COR-L47 (cell line): ENCODE results near the gene EMILIN3.
A peak's percentile ranks its signal among the peaks of the same experiment; 100 is the strongest.

Experiments
- DNase-seq: peaks from one replicate; lab custom pipeline; 2025; lab: John Stamatoyannopoulos, UW

Gene EMILIN3, protein sequence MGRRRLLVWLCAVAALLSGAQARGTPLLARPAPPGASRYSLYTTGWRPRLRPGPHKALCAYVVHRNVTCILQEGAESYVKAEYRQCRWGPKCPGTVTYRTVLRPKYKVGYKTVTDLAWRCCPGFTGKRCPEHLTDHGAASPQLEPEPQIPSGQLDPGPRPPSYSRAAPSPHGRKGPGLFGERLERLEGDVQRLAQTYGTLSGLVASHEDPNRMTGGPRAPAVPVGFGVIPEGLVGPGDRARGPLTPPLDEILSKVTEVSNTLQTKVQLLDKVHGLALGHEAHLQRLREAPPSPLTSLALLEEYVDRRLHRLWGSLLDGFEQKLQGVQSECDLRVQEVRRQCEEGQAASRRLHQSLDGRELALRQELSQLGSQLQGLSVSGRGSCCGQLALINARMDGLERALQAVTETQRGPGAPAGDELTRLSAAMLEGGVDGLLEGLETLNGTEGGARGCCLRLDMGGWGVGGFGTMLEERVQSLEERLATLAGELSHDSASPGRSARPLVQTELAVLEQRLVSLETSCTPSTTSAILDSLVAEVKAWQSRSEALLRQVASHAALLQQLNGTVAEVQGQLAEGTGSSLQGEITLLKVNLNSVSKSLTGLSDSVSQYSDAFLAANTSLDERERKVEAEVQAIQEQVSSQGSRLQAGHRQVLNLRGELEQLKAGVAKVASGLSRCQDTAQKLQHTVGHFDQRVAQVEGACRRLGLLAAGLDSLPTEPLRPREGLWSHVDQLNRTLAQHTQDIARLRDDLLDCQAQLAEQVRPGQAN

GRCh38 chr20:41366546-41367392 is at the start of gene EMILIN3:
EMILIN3 (minus strand) TSS chr20:41366818; CDS start chr20:41366634, 184 bp downstream.
- DNase-seq: peak; percentile 13

DNA sequence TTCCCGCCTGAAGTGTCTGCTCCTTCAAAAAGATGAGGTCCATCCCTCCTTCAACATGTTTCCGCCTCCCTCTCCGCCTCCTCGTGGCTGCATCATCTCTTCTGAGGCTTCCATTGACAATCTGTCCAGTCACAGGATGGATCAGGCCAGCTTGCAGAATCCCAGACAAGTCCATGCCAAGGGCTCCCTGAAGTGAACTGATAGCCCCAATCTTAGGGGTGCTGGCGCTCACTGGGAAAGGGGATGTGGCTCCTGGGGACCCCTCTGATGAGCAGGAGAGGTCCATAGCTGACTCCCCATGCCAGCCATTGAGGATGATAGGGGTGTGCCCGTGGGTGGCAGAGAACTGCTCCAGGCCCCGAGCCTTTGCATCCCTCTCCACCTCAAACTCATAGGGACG is 48.6 kb upstream of the EMILIN3 start:
- no peak for DNase-seq

DNA sequence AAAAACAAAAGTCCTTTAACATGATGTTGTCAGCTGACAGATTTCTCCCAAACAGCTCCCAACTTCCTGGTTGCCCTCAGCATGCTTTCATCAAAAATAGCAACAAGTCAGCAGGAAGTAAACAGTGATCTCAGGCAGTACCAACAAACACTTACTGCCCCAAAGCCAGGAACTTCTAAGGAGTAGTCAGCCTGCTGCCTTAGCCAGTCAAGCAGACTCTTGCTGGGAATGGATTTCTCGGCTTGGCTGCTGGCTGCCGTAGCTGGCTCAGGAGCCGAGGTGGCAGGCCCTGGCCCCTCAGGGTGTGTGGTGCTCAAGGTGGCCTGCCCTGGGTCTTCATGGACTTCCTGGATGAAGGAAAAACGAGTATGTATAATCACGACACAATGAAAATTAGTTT is 46.6 kb upstream of the EMILIN3 start:
- DNase-seq: no peak

GRCh38 chr20:41412324-41413120 is 45.9 kb upstream of the EMILIN3 start:
- DNase-seq: no peak

GRCh38 chr20:41411391-41411847 is 44.8 kb upstream of the EMILIN3 start:
- no peak for DNase-seq

DNA sequence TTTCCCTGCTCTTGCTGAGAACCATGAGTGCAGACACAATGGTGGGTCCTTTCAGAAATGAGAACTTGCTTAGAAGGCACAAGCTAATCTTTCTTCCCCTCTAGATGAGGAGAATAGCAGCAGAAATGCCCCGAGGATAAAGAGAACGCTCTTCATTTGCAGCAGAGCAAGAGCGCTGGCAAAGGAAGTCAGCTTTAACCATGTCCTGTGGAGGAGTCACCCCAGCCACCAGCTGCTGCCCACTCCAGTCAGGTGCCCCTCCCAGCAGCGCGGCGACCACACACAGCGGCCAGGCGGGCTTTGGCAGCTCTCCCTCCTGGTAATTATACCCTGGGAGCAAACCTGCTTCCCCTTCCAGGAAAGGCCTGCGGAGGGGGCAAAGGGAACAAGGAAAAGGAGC is 42.4 kb upstream of the EMILIN3 start:
- peak; percentile 92 for DNase-seq

DNA sequence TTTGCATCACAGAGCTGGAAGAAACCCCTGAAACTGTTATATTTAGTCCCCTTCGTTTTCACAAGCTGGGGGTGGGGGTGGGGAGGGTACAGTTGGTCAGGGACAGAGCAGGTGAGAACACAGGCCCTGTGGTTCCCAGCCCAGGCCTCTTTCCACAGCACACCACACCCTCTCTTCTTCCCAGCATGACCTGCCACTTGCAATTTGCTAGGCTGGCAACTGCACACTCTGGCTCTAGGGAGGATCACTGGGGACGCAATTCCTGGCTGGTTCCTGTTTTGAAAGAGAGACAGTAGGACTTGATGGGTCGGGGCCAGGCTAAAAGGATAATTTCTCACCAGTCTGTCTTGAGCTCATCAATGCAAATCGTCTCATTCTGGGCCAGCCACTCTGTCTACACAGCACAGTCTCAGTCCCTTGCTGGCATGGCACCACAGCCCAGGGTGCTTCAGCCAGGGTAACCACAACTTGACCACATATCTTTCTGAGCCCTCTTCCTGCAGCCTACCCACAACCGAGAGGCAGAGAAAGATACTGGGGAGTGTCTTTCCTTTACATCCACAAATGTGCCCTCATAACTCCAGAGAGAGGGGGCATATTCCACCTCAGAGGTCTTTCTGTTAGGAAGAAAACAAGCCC is 41.7 kb upstream of the EMILIN3 start:
- DNase-seq: peak; percentile 5

DNA sequence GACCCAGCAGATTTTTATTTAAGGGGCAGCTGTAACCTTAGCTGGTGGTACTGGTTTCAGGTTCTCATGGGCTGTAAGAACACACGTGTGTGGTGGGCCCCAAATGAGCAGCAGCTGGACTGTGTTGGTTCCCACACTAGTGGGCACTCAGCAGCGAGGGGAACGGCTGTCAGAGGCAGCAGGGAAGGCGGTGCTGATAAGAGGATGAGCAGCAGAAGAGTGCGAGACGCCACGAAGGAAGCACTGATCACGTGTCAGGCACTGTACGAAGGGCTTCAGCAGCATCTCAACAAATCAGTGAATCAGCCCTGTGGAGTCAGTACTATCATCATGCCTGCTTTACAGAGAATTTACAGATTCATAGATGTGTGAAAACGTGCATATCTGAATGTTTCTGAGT is 41.0 kb upstream of the EMILIN3 start:
- DNase-seq: no peak

GRCh38 chr20:41406896-41407444 is 40.4 kb upstream of the EMILIN3 start:
- DNase-seq: no peak

- DNase-seq: no peak
These were observed 39.7 kb upstream of the EMILIN3 start for GRCh38 chr20:41406353-41406752.

DNA sequence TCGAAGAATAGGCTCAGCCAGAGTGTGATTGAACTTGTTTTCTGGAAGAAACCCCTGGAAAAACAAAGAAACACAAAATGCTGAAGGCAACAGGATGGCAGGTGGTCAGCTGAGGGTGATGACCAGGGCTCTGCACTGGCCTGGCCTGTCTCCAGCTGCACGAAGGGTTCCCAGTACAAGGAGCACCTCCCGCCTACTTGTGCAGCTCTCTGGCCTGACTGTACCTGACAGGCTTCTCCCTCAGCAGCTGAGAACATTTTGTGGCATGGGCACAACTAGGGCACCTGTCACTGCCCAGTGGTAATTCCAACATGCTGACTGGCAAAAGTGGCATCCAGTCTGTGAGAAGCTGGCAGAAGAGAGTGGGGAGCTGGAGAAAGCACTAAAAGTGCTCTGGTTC is 38.8 kb upstream of the EMILIN3 start:
- DNase-seq: no peak

GRCh38 chr20:41403604-41404003 is 37.0 kb upstream of the EMILIN3 start:
- DNase-seq: no peak

DNA sequence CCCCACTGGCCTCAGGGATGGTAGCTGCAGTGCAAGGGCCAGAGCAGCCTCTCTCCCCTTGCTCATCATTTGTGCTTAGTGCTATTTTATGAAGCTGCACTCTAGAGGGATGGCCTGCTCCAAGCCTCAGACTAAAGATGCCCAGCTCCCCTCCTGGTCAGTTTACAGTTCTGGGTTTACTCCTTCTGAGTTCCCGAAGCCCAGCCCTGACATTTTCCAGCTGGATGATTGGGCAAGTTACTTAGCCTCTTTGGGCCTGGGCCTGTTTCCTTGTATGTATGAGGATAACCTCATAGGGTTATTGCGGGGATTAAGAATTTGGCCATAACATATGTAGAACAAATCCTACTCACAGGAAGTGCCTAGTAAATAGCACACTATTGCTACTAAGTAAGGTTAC is 31.8 kb upstream of the EMILIN3 start:
- DNase-seq: no peak

GRCh38 chr20:41395667-41396664 is 29.3 kb upstream of the EMILIN3 start:
- DNase-seq: no peak

- no peak for DNase-seq
These were observed 28.5 kb upstream of the EMILIN3 start for GRCh38 chr20:41394931-41395666.

GRCh38 chr20:41394081-41394480 is 27.5 kb upstream of the EMILIN3 start:
- DNase-seq: no peak

- DNase-seq: no peak
These were observed 27.1 kb upstream of the EMILIN3 start for GRCh38 chr20:41393705-41394066.

DNA sequence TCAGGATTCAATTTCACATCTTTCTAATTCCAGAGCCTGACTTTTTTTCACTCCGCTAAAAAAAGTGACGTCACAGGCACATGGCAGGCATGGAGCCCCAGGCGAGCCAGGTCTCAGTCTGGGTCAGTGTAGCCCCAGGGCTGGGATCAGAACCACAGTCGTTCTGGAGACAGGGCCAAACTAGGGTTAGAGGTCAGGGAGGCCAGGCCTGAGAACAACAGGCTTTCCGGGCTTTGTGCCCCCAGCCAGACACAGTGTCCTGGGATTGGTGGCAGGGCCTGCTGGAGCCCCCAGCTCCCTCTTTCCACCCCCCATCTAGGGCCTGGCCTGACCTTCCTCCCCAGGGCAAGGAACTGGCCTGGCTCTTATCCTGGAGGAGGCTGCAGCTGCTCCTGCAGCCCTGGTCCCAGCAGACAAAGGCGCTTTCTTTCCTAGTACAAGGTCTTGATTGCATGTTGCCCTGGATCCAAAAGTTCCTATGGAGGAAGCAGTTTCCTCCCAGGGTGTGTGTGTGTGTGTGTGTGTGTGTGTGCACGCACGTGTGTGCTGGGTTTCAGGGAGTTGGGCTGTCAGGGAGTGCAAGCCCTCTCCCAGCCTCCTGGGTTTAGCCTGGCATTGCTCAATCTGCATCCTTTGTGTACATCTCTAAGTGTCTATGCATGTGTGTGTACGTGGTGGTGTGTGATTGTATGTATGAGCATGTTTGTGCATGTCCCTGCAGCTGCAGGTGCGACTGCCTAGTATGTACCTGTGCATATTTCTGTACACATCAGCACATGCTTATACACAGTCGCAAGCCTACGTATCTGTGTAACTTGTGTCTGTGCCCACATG is 26.5 kb upstream of the EMILIN3 start:
- DNase-seq: no peak
